HG03354 (cell line): ENCODE measurements around the gene ARHGEF11.

Experiments
- ATAC-seq: cut with Tn5 transposase; IDR thresholded peaks from one replicate; pipeline ENCODE4 v1.9.1; 2021; ENCODE audit warnings: mild to moderate bottlenecking; ENCODE audit not compliant: unreplicated experiment, poor library complexity, severe bottlenecking

Gene ARHGEF11

GRCh38 chr1:157005965-157006364, 39.6 kb downstream of the ARHGEF11 start:
- no peak for ATAC-seq

GRCh38 chr1:157004806-157005205, 40.7 kb downstream of the ARHGEF11 start:
- ATAC-seq = no peak

DNA sequence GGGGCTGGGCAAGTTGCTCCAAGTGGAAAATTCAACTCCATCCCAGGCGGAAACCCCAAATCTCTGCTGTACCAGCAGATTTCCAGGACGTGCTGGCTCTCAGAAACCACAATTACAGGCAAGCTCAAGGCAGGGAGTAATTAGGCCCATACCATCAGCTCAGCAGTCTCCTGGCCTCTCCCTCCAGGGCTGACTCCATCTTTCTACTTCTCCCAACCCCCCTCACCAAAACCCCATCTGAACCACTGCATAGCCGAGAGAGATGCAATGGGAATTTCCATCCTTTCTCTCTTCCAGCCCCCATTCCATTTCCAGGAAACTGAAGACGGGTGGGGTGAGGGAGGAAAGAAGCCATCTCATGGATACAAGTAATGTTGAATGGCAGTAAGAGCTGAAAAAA, 41.2 kb downstream of the ARHGEF11 start:
- ATAC-seq = no peak

DNA sequence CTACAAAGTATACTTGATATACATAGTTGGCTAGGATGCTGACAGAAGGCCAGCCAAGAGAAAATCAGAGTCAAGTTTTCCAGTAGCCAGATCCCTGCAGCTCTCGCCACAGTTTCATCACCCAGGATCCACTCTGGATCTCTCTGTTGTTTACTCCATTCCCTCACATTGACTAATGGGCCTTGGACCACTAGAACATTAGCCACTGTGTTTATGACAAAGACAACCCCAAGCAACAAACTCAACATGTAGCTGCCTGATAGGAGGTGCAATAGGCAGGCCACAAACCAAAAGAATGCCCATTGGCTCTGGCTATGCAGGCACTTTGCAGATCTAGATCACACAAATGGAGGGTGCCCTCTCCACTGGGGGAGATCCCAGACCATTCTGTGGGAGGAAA, 44.2 kb downstream of the ARHGEF11 start:
- ATAC-seq = no peak

DNA sequence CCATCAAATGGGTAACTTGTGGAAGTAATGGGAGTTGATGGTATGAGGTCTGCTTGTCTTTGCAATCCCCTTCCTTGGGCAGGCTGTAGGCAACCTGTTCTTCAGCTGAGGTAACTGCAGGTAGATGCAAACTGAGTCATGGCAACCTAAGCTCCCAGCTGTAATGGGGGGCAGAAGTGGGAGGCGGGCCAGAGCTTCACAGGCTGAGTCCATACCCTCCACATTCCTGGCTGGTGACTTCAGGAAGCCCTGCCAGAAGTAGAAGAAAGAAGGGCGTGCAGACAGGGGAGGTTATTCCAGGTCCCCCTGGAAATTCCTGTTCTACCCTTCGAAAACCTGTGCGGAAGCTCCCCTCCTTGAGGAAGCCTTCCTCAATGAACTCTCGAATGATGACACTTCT, 44.9 kb downstream of the ARHGEF11 start:
- no peak for ATAC-seq

DNA sequence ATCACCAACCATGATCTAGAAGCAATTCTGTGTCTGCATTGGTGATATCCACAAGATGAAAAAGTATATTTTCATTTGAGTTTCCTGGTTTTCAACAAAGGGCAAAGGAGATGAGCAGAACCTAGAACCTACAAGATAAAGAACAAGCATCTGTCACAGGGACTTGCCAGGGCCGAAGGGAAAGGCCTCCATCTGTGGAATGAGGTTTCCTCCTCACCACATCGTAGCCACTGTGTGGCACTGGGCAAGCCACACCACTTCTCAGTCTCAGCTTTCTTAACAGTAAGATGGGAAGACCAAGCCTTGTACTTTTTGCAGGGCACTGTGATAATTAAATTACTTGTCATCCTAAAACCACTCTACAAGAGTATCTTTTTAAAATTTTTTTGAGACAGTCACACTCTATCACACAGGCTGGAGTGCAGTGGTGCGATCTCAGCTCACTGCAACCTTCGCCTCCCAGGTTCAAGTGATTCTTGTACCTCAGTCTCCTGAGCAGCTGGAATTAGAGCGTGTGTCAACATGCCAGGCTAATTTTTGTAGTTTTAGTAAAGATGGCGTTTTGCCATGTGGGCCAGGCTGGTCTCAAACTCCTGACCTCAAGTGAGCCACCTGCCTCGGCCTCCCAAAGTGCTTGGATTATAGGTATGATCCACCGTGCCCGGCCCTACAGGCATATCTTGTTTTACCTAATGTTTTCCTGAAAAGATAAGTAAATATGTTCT, 45.8 kb downstream of the ARHGEF11 start:
- ATAC-seq = no peak

- no peak for ATAC-seq
Measured at GRCh38 chr1:156998840-156999500, 46.6 kb downstream of the ARHGEF11 start.

GRCh38 chr1:156998301-156998700, 47.2 kb downstream of the ARHGEF11 start:
- ATAC-seq = no peak

- ATAC-seq = no peak
Measured at GRCh38 chr1:156995412-156995811, 50.1 kb downstream of the ARHGEF11 start.

DNA sequence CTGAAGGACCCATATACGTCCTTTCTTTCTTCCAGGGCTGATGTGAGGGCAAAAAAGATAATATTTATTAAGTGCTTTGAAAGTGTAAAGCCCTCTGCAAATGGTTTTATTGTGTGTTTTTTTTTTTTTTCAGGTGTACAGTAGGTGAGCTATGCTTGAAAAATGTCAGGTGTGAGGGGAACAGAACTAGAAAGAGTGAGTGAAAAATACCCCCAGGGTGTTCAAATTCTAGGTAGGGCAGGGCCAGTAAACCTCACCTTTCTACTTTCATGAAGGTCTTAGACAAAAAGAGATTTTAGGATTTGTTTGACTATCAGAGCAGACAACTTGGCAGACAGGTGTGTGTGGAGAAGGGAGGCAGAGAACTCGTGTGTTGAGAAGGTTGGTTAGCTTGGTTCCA, 51.3 kb downstream of the ARHGEF11 start:
- ATAC-seq = no peak

GRCh38 chr1:156993426-156994147, 52.0 kb downstream of the ARHGEF11 start:
- ATAC-seq = no peak

- ATAC-seq = no peak
Measured at GRCh38 chr1:156992215-156992614, 53.3 kb downstream of the ARHGEF11 start.

DNA sequence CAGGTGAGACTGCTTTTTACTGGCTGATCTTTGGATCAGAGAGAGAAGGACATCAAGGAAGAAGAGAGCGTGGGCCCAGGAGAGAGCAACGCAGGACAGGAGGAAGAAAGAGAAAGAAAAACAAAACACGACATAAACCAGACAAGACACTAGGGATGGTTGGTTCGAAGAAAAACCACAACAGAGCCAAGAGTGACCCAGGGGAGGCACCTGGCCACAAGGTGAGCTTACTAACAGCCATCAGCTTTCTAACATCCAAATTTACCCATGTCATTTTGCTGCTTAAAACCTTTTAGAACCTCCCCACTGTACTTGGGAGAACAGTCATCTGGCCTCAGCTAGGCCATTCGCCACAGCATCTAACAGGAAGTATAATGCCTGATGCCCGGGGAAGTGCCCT, 57.8 kb downstream of the ARHGEF11 start:
- no peak for ATAC-seq

GRCh38 chr1:156980551-156980950, 65.0 kb downstream of the ARHGEF11 start:
- ATAC-seq = no peak

DNA sequence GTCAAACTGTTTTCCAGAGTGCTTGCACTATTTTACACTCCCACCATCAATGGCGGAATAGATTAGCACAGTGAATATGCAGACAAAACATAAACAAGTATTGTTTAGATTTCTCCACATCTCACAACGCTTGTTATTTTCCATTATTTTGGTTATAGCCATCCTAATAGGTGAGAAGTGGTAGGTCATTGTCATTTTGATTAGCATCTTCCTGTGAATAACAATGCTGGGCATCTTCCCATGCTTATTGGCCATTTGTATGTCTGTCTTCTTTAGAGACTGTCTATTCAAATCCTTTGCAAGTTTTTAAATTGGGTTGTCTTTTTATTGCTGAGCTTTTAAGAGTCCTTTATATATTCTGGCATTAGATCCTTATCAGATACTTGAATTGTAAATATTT, 70.5 kb downstream of the ARHGEF11 start:
- no peak for ATAC-seq

DNA sequence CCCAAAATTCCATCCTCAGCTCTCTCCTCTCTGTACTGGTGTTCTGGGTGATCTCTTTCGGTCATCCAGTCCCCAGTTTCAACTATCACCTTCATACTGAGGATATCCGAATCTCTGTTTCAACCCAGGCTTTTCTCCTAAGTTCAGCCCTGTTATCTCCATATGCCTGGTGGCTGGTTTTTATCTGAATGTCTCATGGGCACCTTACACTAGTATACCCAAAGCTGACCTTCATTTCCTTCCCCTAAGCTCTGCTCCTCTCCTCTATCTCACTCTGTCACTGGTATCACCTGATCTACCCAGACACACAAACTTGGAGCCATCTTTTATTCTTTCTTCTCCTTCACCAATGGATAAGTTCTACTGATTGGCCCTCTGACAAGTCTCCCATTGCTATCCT, 72.1 kb downstream of the ARHGEF11 start:
- no peak for ATAC-seq

DNA sequence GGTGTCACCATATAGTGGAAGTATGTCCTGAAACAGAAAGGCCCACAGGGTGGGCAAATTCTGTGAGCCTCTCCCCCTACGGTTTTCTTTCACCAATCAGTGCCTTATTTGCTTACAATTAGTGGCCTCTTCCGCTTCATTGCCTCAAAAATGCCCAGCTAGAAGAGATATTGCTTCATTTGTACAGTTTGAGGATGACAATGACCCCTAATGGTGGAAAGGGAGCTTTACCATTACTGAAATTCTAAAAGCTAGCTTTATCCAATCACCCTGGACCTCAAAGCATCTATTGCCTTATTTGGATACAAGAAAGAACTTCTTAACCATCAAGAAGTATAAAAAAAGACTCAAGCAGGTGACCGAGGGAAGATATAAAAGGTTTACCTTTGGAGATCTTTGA, 75.5 kb downstream of the ARHGEF11 start:
- ATAC-seq = no peak

DNA sequence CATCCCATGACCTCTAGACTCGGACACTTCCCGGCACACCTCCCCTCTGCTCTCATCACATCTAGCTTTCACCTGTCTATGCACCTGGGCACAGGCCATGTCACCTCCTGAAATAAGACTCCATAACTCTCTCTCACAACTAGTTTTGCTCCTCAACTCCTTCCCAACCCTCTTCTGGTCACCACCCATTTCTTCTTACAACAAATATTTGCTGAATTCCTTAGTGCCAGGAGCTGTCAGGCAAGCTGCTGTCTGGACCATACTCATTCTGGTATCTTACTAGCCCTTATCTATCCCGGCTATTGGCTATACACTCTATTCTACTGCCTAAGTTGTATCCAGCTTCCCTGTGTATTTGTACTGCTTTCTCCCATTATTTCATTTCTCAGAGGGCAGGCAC, 76.0 kb downstream of the ARHGEF11 start:
- no peak for ATAC-seq

DNA sequence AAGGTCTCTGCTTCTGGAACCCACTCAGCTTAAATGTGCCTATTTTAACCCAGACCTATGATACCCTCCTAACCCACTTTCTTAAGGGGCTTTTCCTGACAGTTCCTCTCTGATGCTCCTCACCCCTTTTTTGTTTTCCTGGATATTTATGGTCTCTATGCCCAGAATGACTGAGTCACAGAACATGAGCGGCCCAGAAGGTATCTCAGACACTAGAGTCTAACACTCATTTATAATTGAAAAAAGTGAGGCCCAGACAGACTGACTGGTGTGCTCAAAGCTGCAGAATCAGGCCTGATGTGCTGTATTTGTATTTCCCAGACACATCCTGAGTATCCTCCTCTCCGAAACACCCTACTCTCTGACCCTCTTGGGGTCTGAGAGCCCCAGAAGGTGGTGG, 81.1 kb downstream of the ARHGEF11 start:
- no peak for ATAC-seq

- ATAC-seq = no peak
Measured at GRCh38 chr1:156963621-156964020, 81.9 kb downstream of the ARHGEF11 start.

DNA sequence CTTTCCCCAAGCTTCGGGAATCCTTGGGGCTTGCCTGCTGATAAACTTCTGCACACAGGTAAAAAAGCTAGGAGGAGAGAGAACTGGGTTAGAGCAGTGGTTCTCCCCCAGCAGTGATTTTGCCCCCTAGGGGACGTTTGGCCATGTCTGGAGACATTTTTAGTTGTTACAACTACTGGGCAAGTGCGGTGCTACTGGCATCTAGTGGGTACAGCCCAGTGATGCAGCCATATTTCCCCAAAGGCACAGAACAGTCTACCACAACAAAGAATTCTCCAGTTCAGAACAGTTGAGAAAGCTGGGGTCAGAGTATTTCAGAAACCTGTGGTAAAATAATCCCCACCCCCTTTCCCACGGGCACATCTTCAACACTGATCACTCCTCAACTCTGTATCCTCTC, 83.8 kb downstream of the ARHGEF11 start:
- ATAC-seq = no peak
